GM23338 (cell line): Measurements from ENCODE around the gene INPP4A.

Experiments used
- EZH2 ChIP-seq: fragments of 200-600 bp; sonication (generic); IDR thresholded peaks from one replicate; pipeline ENCODE4 v1.8.0; 2017; ENCODE audit warnings: antibody characterized with exemption, mild to moderate bottlenecking, low read depth; ENCODE audit not compliant: unreplicated experiment
- JUNB ChIP-seq: IDR thresholded peaks from one replicate; pipeline ENCODE4 v1.6.1; 2016; ENCODE audit warnings: antibody characterized with exemption; ENCODE audit not compliant: unreplicated experiment
- NANOG ChIP-seq: IDR thresholded peaks from 2 replicates; pipeline ENCODE4 v1.6.1; 2016; ENCODE audit warnings: antibody characterized with exemption, borderline replicate concordance
- POLR2AphosphoS5 ChIP-seq: IDR thresholded peaks from 2 replicates; pipeline ENCODE4 v1.6.1; 2016; ENCODE audit warnings: antibody characterized with exemption, low read depth
- TF ChIP-seq, protein P1 (sequence below), 2 experiments: fragments of 200-600 bp in 1 of 2; sonication (generic) in 1 of 2; conservative IDR thresholded peaks; 2 replicates each; pipeline versions ENCODE4 v1.5.1 to v1.6.1; 2016 to 2017; ENCODE audit warnings: antibody characterized with exemption in 2 of 2, low read depth in 2 of 2, mild to moderate bottlenecking in 2 of 2, moderate library complexity in 1 of 2

DNA sequence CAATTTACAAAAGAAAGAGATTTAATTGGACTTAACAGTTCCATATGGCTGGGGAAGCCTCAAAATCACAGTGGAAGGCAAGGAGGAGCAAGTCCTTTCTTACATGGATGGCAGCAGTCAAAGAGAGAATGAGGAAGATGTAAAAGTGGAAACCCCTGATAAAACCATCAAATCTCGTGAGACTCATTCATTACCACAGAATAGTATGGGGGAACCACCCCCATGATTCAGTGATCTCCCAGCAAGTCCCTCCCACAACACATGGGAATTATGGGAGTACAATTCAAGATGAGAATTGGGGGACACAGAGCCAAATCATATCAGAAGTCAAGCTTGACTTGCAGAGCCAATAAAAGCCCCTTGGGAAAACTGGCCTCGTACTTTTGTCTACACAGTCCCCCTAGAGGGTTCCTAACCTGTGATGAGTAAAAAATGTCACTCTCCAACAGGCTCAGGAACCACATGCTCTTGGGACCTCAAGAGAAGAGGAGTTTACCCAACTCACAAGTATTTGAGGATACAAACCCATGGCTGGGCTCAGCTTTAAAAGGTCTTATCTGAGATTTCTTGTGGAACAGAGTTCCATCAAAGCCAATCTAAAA lies 11.2 kb upstream of the INPP4A start:
- TF ChIP-seq, protein P1, sequence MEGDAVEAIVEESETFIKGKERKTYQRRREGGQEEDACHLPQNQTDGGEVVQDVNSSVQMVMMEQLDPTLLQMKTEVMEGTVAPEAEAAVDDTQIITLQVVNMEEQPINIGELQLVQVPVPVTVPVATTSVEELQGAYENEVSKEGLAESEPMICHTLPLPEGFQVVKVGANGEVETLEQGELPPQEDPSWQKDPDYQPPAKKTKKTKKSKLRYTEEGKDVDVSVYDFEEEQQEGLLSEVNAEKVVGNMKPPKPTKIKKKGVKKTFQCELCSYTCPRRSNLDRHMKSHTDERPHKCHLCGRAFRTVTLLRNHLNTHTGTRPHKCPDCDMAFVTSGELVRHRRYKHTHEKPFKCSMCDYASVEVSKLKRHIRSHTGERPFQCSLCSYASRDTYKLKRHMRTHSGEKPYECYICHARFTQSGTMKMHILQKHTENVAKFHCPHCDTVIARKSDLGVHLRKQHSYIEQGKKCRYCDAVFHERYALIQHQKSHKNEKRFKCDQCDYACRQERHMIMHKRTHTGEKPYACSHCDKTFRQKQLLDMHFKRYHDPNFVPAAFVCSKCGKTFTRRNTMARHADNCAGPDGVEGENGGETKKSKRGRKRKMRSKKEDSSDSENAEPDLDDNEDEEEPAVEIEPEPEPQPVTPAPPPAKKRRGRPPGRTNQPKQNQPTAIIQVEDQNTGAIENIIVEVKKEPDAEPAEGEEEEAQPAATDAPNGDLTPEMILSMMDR (conservative IDR thresholded peaks at IDR 0.05; ENCODE audit: low read depth in 2 of 2), result no peak
- no peak for TF ChIP-seq JUNB
- no peak for TF ChIP-seq EZH2
- TF ChIP-seq NANOG, result no peak
- TF ChIP-seq POLR2AphosphoS5, result no peak
